SK-N-SH (cell line): ENCODE data around the gene NSUN7. TPM values are rescaled to one million over a fixed set of nuclear protein-coding genes. Genes with fewer than 3 reads are reported as not detected.

Source experiments
- CTCF ChIA-PET: fragments of 300-600, 350-600 bp; formaldehyde crosslinking; extraction: SDS; loops from one replicate; lab custom pipeline; 2021; lab: Yijun Ruan, JAX
- POLR2A ChIA-PET: fragments of 350-600 bp; sonication (Branson Sonifier 250); formaldehyde crosslinking; extraction: SDS; loops from one replicate; lab custom pipeline; 2020; ENCODE audit warnings: antibody characterized with exemption, inconsistent platforms; lab: Yijun Ruan, JAX
- DNase-seq: peaks from one replicate; pipeline ENCODE4 v3.0.0; 2012
- H2AFZ ChIP-seq: fragments of 200-600 bp; sonication (generic); 2 replicates; pipeline ENCODE4 v1.8.1; 2016; ENCODE audit warnings: antibody characterized with exemption, mild to moderate bottlenecking, low read depth
- H3F3A ChIP-seq: fragments of 200-600 bp; sonication (generic); replicated peaks from 2 replicates; pipeline ENCODE3; 2016; ENCODE audit warnings: antibody characterized with exemption, mild to moderate bottlenecking; ENCODE audit not compliant: insufficient read depth
- H3K27ac ChIP-seq, 2 experiments: fragments of 200-500 bp in 1 of 2; fragments of 200-600 bp in 1 of 2; sonication (Bioruptor generic) in 1 of 2; sonication (generic), shearing (Covaris generic) in 1 of 2; 2 replicates each; pipeline versions ENCODE4 v1.5.1 to v1.6.1; 2014 to 2016; ENCODE audit warnings: low read depth in 2 of 2, inconsistent platforms in 1 of 2, low read length in 1 of 2, mild to moderate bottlenecking in 1 of 2, mixed read lengths in 1 of 2
- H3K27me3 ChIP-seq: fragments of 200-600 bp; sonication (generic), shearing (Covaris generic); 2 replicates; pipeline ENCODE4 v1.6.1; 2016; ENCODE audit warnings: mixed run types; ENCODE audit not compliant: insufficient read depth
- H3K36me3 ChIP-seq, 2 experiments: fragments of 200-500 bp in 1 of 2; fragments of 200-600 bp in 1 of 2; sonication (Bioruptor generic) in 1 of 2; sonication (generic) in 1 of 2; replicated peaks in 1 of 2; 2 replicates each; pipeline versions ENCODE3 to v1.5.1; 2014 to 2016; ENCODE audit warnings: low read length in 1 of 2, mild to moderate bottlenecking in 1 of 2; ENCODE audit not compliant: insufficient read depth in 2 of 2, control insufficient read depth in 1 of 2
- H3K4me1 ChIP-seq, 2 experiments: fragments of 200-500 bp in 1 of 2; fragments of 200-600 bp in 1 of 2; sonication (Bioruptor generic) in 1 of 2; sonication (generic), shearing (Covaris generic) in 1 of 2; 2 replicates each; pipeline versions ENCODE4 v1.5.1 to v1.6.1; 2014 to 2016; ENCODE audit warnings: low read depth in 1 of 2, low read length in 1 of 2, mixed run types in 1 of 2; ENCODE audit not compliant: insufficient read depth in 2 of 2, control insufficient read depth in 1 of 2
- H3K4me2 ChIP-seq: fragments of 200-600 bp; sonication (generic), shearing (Covaris generic); 2 replicates; pipeline ENCODE4 v1.6.1; 2017; ENCODE audit warnings: mixed run types
- H3K4me3 ChIP-seq, 2 experiments: fragments of 200-500 bp in 1 of 2; fragments of 200-600 bp in 1 of 2; sonication (Bioruptor generic) in 1 of 2; sonication (generic), shearing (Covaris generic) in 1 of 2; 2 replicates each; pipeline versions ENCODE4 v1.5.1 to v1.8.1; 2014 to 2016; ENCODE audit warnings: low read depth in 2 of 2, inconsistent platforms in 1 of 2, low read length in 1 of 2, mild to moderate bottlenecking in 1 of 2, mixed read lengths in 1 of 2, moderate library complexity in 1 of 2
- H3K79me2 ChIP-seq: fragments of 200-600 bp; sonication (generic); 2 replicates; pipeline ENCODE4 v1.8.1; 2017; ENCODE audit warnings: mild to moderate bottlenecking; ENCODE audit not compliant: insufficient read depth
- H3K9ac ChIP-seq: fragments of 200-600 bp; sonication (generic); 2 replicates; pipeline ENCODE4 v1.6.1; 2017; ENCODE audit warnings: mixed run types
- H3K9me2 ChIP-seq: fragments of 200-600 bp; sonication (generic); 2 replicates; pipeline ENCODE4 v1.6.1; 2017; ENCODE audit warnings: mixed run types
- H3K9me3 ChIP-seq: fragments of 200-600 bp; sonication (generic); 2 replicates; pipeline ENCODE4 v1.6.1; 2017; ENCODE audit warnings: mixed run types, mild to moderate bottlenecking, moderate library complexity
- H4K20me1 ChIP-seq: fragments of 200-600 bp; sonication (generic); 2 replicates; pipeline ENCODE4 v1.6.1; 2017; ENCODE audit warnings: mild to moderate bottlenecking, mixed run types; ENCODE audit not compliant: insufficient read depth
- EP300 ChIP-seq, 2 experiments: IDR thresholded peaks; 2 replicates each; pipeline versions ENCODE4 v1.4.0 to v1.6.1; 2012; ENCODE audit warnings: borderline replicate concordance in 1 of 2, low read depth in 1 of 2, low read length in 1 of 2
- FOSL2 ChIP-seq: IDR thresholded peaks from 2 replicates; pipeline ENCODE4 v1.4.0; 2012; ENCODE audit warnings: low read depth, mild to moderate bottlenecking, moderate library complexity, borderline replicate concordance
- FOXJ3 ChIP-seq: sonication (generic); formaldehyde crosslinking; IDR thresholded peaks from 2 replicates; pipeline ENCODE4 v1.5.1; 2020; ENCODE audit warnings: mild to moderate bottlenecking, missing genetic modification reagents
- GATA2 ChIP-seq: sonication (generic); formaldehyde crosslinking; IDR thresholded peaks from 2 replicates; pipeline ENCODE4 v1.5.0; 2020; ENCODE audit warnings: mild to moderate bottlenecking, missing genetic modification reagents
- JUND ChIP-seq: IDR thresholded peaks from 2 replicates; pipeline ENCODE4 v1.4.0; 2012
- NFIC ChIP-seq: IDR thresholded peaks from 2 replicates; pipeline ENCODE4 v1.4.0; 2012; ENCODE audit warnings: borderline replicate concordance
- POLR2AphosphoS5 ChIP-seq: IDR thresholded peaks from 2 replicates; pipeline ENCODE4 v1.6.1; 2012; ENCODE audit warnings: low read depth, low read length
- RAD21 ChIP-seq: IDR thresholded peaks from 2 replicates; pipeline ENCODE4 v1.6.1; 2012; ENCODE audit warnings: mild to moderate bottlenecking, low read length
- SMC3 ChIP-seq: IDR thresholded peaks from 2 replicates; pipeline ENCODE4 v1.6.1; 2012; ENCODE audit warnings: low read depth, low read length, improper control_type of control experiment
- TCF12 ChIP-seq: IDR thresholded peaks from 2 replicates; pipeline ENCODE4 v1.4.0; 2012
- WGBS: methylation state at CpG from one replicate; pipeline ENCODE4 v1.1.6; 2017; ENCODE audit warnings: low lambda C conversion rate; 5-methylcytosine and 5-hydroxymethylcytosine counted together
- polyA plus RNA-seq, 3 experiments: library from polyadenylated mRNA; depleted of rRNA; stranded (reverse); fragments of >200 nt; gene quantifications; 2 replicates each; pipeline ENCODE4 v1.2.3, GENCODE V29; 2012
- TF ChIP-seq, protein P1 (sequence below): IDR thresholded peaks from 2 replicates; pipeline ENCODE4 v1.4.0; 2012; ENCODE audit warnings: low read depth, borderline replicate concordance
- TF ChIP-seq, protein P2 (sequence below): IDR thresholded peaks from 2 replicates; pipeline ENCODE4 v1.4.0; 2012; ENCODE audit warnings: low read depth

NSUN7 gene
- polyA plus RNA-seq, 1 of the 3 experiments (the other 2 are of a cell fraction): 0.28 TPM

DNA sequence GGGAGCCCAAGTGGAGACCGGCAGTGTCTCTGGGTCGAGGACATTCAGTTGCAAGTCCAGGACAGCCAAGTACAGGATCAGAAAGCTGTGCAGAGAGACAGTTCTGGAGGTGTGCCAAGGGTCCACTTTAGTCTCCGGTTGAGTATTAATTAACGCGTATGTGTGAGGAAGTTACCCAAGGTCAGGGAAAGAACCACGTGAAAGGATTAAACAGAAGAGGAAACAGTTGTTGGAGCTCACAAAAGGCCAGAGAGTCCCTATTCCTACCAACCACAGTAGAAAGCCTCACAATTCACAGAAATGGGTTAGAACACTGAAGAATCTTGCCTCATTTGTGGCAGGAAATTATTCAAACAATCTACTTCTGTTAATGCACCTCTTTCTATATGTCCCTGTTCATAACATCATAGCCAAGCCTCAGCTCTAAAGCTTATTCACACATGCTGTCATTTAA is 17.9 kb upstream of the NSUN7 start (continued):
- TF ChIP-seq, protein P1, sequence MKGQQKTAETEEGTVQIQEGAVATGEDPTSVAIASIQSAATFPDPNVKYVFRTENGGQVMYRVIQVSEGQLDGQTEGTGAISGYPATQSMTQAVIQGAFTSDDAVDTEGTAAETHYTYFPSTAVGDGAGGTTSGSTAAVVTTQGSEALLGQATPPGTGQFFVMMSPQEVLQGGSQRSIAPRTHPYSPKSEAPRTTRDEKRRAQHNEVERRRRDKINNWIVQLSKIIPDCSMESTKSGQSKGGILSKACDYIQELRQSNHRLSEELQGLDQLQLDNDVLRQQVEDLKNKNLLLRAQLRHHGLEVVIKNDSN: no peak

DNA sequence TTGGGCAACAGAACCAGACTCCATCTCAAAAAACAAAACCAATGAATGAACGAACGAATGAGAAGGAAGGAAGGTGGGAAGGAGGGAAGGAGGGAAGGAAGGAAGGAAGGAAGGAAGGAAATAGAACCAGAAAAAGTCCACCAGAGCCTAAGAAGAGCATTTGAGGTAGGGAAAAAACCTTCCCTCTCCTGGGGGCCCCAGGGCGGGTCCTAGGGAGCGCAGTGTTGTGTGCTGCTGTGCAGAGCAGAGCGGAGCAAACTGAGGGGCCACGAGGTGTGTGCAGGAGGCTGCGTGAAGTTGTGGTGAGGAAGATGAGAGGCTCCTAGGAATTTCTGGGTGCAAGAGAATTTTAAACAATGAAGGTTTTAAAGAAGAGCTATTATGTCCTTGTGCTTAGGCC is 16.0 kb upstream of the NSUN7 start:
- Histone ChIP-seq H3F3A (no peaks in the 10 kb centered on the region), H3K4me1 (peaks cover 0 to 3% of the 10 kb centered on the region in 2 experiments; a peak in 1 of 4 replicates), H3K9me2 (no peaks in the 10 kb centered on the region), H3K9me3 (no peaks in the 10 kb centered on the region)
- POLR2A ChIA-PET: no interaction called here
- no peak for TF ChIP-seq EP300 (IDR thresholded peaks at IDR 0.05; ENCODE audit: borderline replicate concordance in 1 of 2, low read depth in 1 of 2, low read length in 1 of 2)
- TF ChIP-seq GATA2: no peak
- no peak for TF ChIP-seq RAD21
- TF ChIP-seq SMC3: no peak
- TF ChIP-seq, all 33 proteins: peak for 0
- no peak overlapping the region for H3K27ac ChIP-seq
- no peaks in the 10 kb centered on the region for H4K20me1 ChIP-seq
- CTCF ChIA-PET: interaction anchor here (1.0 kb wide), 1 partner anchor 481 kb away, joined by 3 read pairs; no protein-coding TSS in a partner anchor
- no peaks in the 10 kb centered on the region for H3K27me3 ChIP-seq
- 85% methylated on average over 7 of the region's 7 CpGs for WGBS
- no peak overlapping the region for H3K4me2 ChIP-seq
- no peak overlapping the region for H3K4me3 ChIP-seq
- H2AFZ ChIP-seq: no peak overlapping the region
- no peaks in the 10 kb centered on the region for H3K36me3 ChIP-seq
- no peaks in the 10 kb centered on the region for H3K79me2 ChIP-seq
- no peak overlapping the region for H3K9ac ChIP-seq
- no peak for DNase-seq

DNA sequence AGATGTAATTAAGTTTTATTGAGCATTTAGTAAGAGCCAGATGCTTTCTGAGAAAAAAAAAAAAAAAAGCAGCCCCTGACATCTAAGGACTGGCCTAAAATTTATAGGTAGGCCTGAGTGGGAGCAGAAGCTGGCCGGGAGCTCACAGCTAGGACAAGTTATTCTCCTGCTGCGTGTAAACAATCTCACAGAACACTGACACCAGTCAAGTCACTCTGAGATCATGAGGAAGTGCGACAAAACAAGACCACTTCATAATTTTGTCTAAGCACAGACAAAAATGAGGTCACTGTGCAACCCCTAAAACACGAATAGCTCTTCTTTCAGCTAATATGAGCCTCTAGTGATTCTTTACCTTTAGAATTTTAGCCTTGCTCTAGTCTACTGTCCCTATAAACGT is 15.3 kb upstream of the NSUN7 start:
- no peaks in the 10 kb centered on the region for H3F3A ChIP-seq
- H3K27ac ChIP-seq: no peak overlapping the region
- no peaks in the 10 kb centered on the region for H4K20me1 ChIP-seq
- H3K27me3 ChIP-seq: no peaks in the 10 kb centered on the region
- H3K9me2 ChIP-seq: no peaks in the 10 kb centered on the region
- H3K79me2 ChIP-seq: no peaks in the 10 kb centered on the region
- H3K36me3 ChIP-seq: no peaks in the 10 kb centered on the region
- H3K9ac ChIP-seq: no peak overlapping the region
- H2AFZ ChIP-seq: no peak overlapping the region
- WGBS: 79% methylated on average over 5 of the region's 5 CpGs
- no peak overlapping the region for H3K4me3 ChIP-seq
- no peak for DNase-seq
- CTCF ChIA-PET: interaction anchor here (0.7 to 4.1 kb wide), 5 partner anchors 106 to 481 kb away, joined by 3 to 31 read pairs (median 3); no protein-coding TSS in a partner anchor
- no peak overlapping the region for H3K4me2 ChIP-seq
- POLR2A ChIA-PET: no interaction called here
- H3K9me3 ChIP-seq: no peaks in the 10 kb centered on the region
- H3K4me1 ChIP-seq: peaks cover 0 to 3% of the 10 kb centered on the region in 2 experiments; a peak in 1 of 4 replicates
- TF ChIP-seq FOXJ3 (no peak), FOSL2 (no peak), RAD21 (no peak), POLR2AphosphoS5 (no peak), NFIC (no peak), TCF12 (no peak), JUND (no peak)
- TF ChIP-seq, protein P2, sequence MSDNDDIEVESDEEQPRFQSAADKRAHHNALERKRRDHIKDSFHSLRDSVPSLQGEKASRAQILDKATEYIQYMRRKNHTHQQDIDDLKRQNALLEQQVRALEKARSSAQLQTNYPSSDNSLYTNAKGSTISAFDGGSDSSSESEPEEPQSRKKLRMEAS: no peak
- TF ChIP-seq, protein P1: no peak
